ENCODE measurements around the gene ADGRE1. TPM values are rescaled to one million over a fixed set of nuclear protein-coding genes. Genes with fewer than 3 reads are reported as not detected.

Gene ADGRE1
- total and polyA plus RNA-seq, 2 of the 13 experiments (the other 11 are each of a cell fraction or from before 2014, with no cell fraction given) = not detected

DNA sequence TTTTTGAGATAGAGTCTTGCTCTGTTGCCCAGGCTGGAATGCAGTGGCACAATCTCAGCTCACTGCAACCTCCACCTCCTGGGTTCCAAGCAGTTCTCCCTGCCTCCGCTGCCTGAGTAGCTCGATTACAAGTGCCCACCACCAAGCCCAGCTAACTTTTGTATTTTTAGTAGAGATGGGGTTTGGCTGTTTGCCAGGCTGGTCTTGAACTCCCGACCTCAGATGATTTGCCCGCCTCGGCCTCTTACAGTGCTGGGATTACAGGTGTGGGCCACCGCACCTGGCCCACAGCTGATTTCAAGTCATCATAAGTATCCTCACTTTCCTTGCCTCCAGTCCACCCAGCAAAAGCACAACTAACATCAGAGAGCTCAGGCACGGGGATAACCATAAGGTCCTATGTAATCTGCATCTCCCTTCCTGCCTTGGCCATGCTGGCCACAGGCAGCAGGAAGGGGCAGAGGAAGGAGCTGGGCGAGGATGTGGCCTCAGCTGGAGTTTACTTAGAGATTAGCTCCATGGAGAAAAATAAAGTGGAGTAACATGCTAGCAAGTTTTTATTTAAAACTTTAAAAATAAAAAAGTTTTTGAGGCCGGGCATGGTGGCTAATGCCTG is 22.9 kb upstream of the ADGRE1 start (continued):
- TF ChIP-seq THRA (CRISPR knock-in tag; IDR thresholded peaks at IDR 0.05; ENCODE audit: borderline replicate concordance) = no peak
- TF ChIP-seq ZNF879 (CRISPR knock-in tag; IDR thresholded peaks at IDR 0.05) = no peak
- no peak for TF ChIP-seq SMAD1 (CRISPR knock-in tag; IDR thresholded peaks at IDR 0.05; ENCODE audit: borderline replicate concordance, low read depth)
- TF ChIP-seq, protein P1, sequence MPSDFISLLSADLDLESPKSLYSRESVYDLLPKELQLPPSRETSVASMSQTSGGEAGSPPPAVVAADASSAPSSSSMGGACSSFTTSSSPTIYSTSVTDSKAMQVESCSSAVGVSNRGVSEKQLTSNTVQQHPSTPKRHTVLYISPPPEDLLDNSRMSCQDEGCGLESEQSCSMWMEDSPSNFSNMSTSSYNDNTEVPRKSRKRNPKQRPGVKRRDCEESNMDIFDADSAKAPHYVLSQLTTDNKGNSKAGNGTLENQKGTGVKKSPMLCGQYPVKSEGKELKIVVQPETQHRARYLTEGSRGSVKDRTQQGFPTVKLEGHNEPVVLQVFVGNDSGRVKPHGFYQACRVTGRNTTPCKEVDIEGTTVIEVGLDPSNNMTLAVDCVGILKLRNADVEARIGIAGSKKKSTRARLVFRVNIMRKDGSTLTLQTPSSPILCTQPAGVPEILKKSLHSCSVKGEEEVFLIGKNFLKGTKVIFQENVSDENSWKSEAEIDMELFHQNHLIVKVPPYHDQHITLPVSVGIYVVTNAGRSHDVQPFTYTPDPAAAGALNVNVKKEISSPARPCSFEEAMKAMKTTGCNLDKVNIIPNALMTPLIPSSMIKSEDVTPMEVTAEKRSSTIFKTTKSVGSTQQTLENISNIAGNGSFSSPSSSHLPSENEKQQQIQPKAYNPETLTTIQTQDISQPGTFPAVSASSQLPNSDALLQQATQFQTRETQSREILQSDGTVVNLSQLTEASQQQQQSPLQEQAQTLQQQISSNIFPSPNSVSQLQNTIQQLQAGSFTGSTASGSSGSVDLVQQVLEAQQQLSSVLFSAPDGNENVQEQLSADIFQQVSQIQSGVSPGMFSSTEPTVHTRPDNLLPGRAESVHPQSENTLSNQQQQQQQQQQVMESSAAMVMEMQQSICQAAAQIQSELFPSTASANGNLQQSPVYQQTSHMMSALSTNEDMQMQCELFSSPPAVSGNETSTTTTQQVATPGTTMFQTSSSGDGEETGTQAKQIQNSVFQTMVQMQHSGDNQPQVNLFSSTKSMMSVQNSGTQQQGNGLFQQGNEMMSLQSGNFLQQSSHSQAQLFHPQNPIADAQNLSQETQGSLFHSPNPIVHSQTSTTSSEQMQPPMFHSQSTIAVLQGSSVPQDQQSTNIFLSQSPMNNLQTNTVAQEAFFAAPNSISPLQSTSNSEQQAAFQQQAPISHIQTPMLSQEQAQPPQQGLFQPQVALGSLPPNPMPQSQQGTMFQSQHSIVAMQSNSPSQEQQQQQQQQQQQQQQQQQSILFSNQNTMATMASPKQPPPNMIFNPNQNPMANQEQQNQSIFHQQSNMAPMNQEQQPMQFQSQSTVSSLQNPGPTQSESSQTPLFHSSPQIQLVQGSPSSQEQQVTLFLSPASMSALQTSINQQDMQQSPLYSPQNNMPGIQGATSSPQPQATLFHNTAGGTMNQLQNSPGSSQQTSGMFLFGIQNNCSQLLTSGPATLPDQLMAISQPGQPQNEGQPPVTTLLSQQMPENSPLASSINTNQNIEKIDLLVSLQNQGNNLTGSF (CRISPR knock-in tag; IDR thresholded peaks at IDR 0.05) = no peak

GRCh38 chr19:6865849-6866248 is 21.5 kb upstream of the ADGRE1 start:
- POLR2A ChIA-PET = no interaction called here
- TF ChIP-seq ZNF788 (CRISPR knock-in tag; IDR thresholded peaks at IDR 0.05; ENCODE audit: borderline replicate concordance) (no peak), ZNF564 (CRISPR knock-in tag; IDR thresholded peaks at IDR 0.05) (no peak), XBP1 (CRISPR knock-in tag; IDR thresholded peaks at IDR 0.05) (no peak), CBFB (CRISPR knock-in tag; IDR thresholded peaks at IDR 0.05) (no peak), ZNF749 (CRISPR knock-in tag; IDR thresholded peaks at IDR 0.05; ENCODE audit: borderline replicate concordance) (no peak), ZNF121 (CRISPR knock-in tag; IDR thresholded peaks at IDR 0.05) (no peak)
- TF ChIP-seq, protein P2, sequence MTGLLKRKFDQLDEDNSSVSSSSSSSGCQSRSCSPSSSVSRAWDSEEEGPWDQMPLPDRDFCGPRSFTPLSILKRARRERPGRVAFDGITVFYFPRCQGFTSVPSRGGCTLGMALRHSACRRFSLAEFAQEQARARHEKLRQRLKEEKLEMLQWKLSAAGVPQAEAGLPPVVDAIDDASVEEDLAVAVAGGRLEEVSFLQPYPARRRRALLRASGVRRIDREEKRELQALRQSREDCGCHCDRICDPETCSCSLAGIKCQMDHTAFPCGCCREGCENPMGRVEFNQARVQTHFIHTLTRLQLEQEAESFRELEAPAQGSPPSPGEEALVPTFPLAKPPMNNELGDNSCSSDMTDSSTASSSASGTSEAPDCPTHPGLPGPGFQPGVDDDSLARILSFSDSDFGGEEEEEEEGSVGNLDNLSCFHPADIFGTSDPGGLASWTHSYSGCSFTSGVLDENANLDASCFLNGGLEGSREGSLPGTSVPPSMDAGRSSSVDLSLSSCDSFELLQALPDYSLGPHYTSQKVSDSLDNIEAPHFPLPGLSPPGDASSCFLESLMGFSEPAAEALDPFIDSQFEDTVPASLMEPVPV (CRISPR knock-in tag; IDR thresholded peaks at IDR 0.05) = no peak
- Histone ChIP-seq H3K4me2 (ENCODE audit: low read depth, low read length) (no peak overlapping the region), H3K4me1 (ENCODE audit: insufficient read depth, low read length) (0 out of 2 replicates have a peak, but pooled peaks cover 10% of the 10 kb centered on the region), H3K79me2 (ENCODE audit: insufficient read depth, low read length) (no peaks in the 10 kb centered on the region), H3K9me3 (ENCODE audit: low read length) (no peaks in the 10 kb centered on the region), H3K27ac (ENCODE audit: extremely low read length, insufficient read depth, low read length) (no peak overlapping the region), H3K9ac (ENCODE audit: insufficient read depth, low read depth, low read length) (no peak overlapping the region), H3K4me3 (replicated peaks in 1 of 3; ENCODE audit: insufficient read depth in 1 of 3, low read depth in 2 of 3, low read length in 3 of 3) (no peak overlapping the region), H2AFZ (ENCODE audit: low read length) (no peak overlapping the region), H3K27me3 (ENCODE audit: control insufficient read depth in 1 of 2, insufficient read depth in 2 of 2, low read length in 2 of 2) (peaks cover 0 to 18% of the 10 kb centered on the region in 2 experiments; a peak in 3 of 5 replicates), H3K36me3 (replicated peaks in 1 of 2; ENCODE audit: control insufficient read depth in 1 of 2, insufficient read depth in 2 of 2, low read length in 2 of 2) (no peaks in the 10 kb centered on the region), H4K20me1 (ENCODE audit: insufficient read depth, low read length) (no peaks in the 10 kb centered on the region)
- DNase-seq (ENCODE audit: low spot score) = no peak
- in situ Hi-C loops (cut with HindIII; ENCODE audit: extremely low pct_ligation_motif_present, low pct_unique_long_range_greater_than_20kb) (loop anchor here (25.0 kb wide), 1 partner anchor 229 kb away; no protein-coding TSS in a partner anchor), intact Hi-C loops (cut with micrococcal nuclease; ENCODE audit: unreplicated experiment) (loop anchor here (10.0 kb wide), 1 partner anchor 381 kb away; the partner anchor contains the start of gene DENND1C)
- CTCF ChIA-PET (ENCODE audit: low intra/inter-chr PET ratio, low total read pairs) = no interaction called here
- no peak for ATAC-seq
- no peak for FAIRE-seq
- no TSS peak for BruUV-seq (replicated peaks)
- 59% methylated on average over 9 of the region's 10 CpGs for WGBS (ENCODE audit: low lambda C conversion rate)

All from HepG2 (cell line).